DOHH2 (cell line): ENCODE data around the gene ZXDA.

Source experiments
- EZH2phosphoT487 ChIP-seq: fragments of 200-600 bp; sonication (generic); IDR thresholded peaks from 2 replicates; pipeline ENCODE4 v1.6.1; 2017; ENCODE audit warnings: borderline replicate concordance, mild to moderate bottlenecking, antibody characterized with exemption, low read length, moderate library complexity, mixed read lengths
- TF ChIP-seq, protein P1 (sequence below): fragments of 200-600 bp; sonication (generic); IDR thresholded peaks from one replicate; pipeline ENCODE4 v1.5.1; 2014; ENCODE audit warnings: antibody characterized with exemption, mild to moderate bottlenecking, low read depth, low read length; ENCODE audit not compliant: poor library complexity, severe bottlenecking

DNA sequence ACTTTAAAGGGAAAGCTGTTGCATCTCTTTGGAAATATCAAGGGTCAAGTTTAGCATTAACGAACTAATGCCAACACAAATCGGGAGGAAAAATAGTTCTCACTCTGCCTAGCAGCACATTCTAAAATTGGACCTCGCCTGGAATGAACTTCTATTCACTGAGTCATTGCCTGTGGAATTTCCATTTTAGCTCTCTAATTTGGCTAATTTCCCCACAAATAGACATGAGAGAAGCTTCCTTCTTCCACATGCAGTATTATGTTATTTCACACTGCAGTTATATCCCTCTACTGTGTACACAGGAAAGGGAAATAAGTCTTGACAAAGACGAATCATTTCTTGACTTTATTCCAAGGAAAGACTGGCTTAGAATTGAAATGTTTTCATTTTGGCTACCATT is 9.3 kb downstream of the ZXDA start:
- TF ChIP-seq EZH2phosphoT487 = no peak
- TF ChIP-seq, protein P1, sequence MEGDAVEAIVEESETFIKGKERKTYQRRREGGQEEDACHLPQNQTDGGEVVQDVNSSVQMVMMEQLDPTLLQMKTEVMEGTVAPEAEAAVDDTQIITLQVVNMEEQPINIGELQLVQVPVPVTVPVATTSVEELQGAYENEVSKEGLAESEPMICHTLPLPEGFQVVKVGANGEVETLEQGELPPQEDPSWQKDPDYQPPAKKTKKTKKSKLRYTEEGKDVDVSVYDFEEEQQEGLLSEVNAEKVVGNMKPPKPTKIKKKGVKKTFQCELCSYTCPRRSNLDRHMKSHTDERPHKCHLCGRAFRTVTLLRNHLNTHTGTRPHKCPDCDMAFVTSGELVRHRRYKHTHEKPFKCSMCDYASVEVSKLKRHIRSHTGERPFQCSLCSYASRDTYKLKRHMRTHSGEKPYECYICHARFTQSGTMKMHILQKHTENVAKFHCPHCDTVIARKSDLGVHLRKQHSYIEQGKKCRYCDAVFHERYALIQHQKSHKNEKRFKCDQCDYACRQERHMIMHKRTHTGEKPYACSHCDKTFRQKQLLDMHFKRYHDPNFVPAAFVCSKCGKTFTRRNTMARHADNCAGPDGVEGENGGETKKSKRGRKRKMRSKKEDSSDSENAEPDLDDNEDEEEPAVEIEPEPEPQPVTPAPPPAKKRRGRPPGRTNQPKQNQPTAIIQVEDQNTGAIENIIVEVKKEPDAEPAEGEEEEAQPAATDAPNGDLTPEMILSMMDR = no peak
